ENCODE results near the gene TCERG1L.

TCERG1L gene

GRCh38 chr10:131311661-131312477, at the start of gene TCERG1L:
TSS of gene TCERG1L (minus strand) at chr10:131311721. CDS start at chr10:131311635, 86 bp downstream.
- peak within 1 kb of the TSS; percentile 77 for H3K9ac ChIP-seq (ENCODE audit: low read length)
- H3K4me1 ChIP-seq (ENCODE audit: control insufficient read depth, insufficient read depth, low read length), result peaks cover 20% of the 10 kb centered on the region
- H3K4me3 ChIP-seq (ENCODE audit: low read depth, low read length), result peak within 1 kb of the TSS; percentile 66
- H3K9me3 ChIP-seq (ENCODE audit: control insufficient read depth, insufficient read depth, low read depth, low read length), result no peaks in the 10 kb centered on the region
- H3K36me3 ChIP-seq (ENCODE audit: control insufficient read depth, insufficient read depth, low read length), result 0 out of 2 replicates have a peak, but pooled peaks cover 3% of the 10 kb centered on the region
- 0 out of 2 replicates have a peak within 1 kb of the TSS, but pooled peaks have one; percentile 40 for H3K27ac ChIP-seq (ENCODE audit: low read depth, low read length)
- H3K27me3 ChIP-seq (ENCODE audit: control insufficient read depth, insufficient read depth, low read length), result peaks cover 11% of the 10 kb centered on the region

GRCh38 chr10:131358741-131359442, 47.4 kb upstream of the TCERG1L start:
- H3K27me3 ChIP-seq (ENCODE audit: control insufficient read depth, insufficient read depth, low read length), result no peaks in the 10 kb centered on the region; the same call in 1 of the 2 replicates
- H3K36me3 ChIP-seq (ENCODE audit: control insufficient read depth, insufficient read depth, low read length), result no peaks in the 10 kb centered on the region
- no peaks in the 10 kb centered on the region for H3K9me3 ChIP-seq (ENCODE audit: control insufficient read depth, insufficient read depth, low read depth, low read length)
- H3K27ac ChIP-seq (ENCODE audit: low read depth, low read length), result no peak overlapping the region
- no peak overlapping the region for H3K9ac ChIP-seq (ENCODE audit: low read length)
- no peak overlapping the region for H3K4me3 ChIP-seq (ENCODE audit: low read depth, low read length)
- H3K4me1 ChIP-seq (ENCODE audit: control insufficient read depth, insufficient read depth, low read length), result no peaks in the 10 kb centered on the region

GRCh38 chr10:131356442-131356841, 44.9 kb upstream of the TCERG1L start:
- Histone ChIP-seq H3K4me3 (ENCODE audit: low read depth, low read length) (no peak overlapping the region), H3K27me3 (ENCODE audit: control insufficient read depth, insufficient read depth, low read length) (no peaks in the 10 kb centered on the region; the same call in 1 of the 2 replicates), H3K9ac (ENCODE audit: low read length) (no peak overlapping the region), H3K4me1 (ENCODE audit: control insufficient read depth, insufficient read depth, low read length) (no peaks in the 10 kb centered on the region), H3K36me3 (ENCODE audit: control insufficient read depth, insufficient read depth, low read length) (no peaks in the 10 kb centered on the region), H3K9me3 (ENCODE audit: control insufficient read depth, insufficient read depth, low read depth, low read length) (no peaks in the 10 kb centered on the region), H3K27ac (ENCODE audit: low read depth, low read length) (no peak overlapping the region)

- Histone ChIP-seq H3K4me3 (ENCODE audit: low read depth, low read length) (no peak overlapping the region), H3K36me3 (ENCODE audit: control insufficient read depth, insufficient read depth, low read length) (no peaks in the 10 kb centered on the region), H3K27ac (ENCODE audit: low read depth, low read length) (no peak overlapping the region), H3K4me1 (ENCODE audit: control insufficient read depth, insufficient read depth, low read length) (no peaks in the 10 kb centered on the region), H3K9me3 (ENCODE audit: control insufficient read depth, insufficient read depth, low read depth, low read length) (no peaks in the 10 kb centered on the region), H3K27me3 (ENCODE audit: control insufficient read depth, insufficient read depth, low read length) (peaks cover 5% of the 10 kb centered on the region; the same call in 1 of the 2 replicates), H3K9ac (ENCODE audit: low read length) (no peak overlapping the region)
These were observed 44.4 kb upstream of the TCERG1L start for GRCh38 chr10:131355881-131356280.

- Histone ChIP-seq H3K9ac (ENCODE audit: low read length) (no peak overlapping the region), H3K27me3 (ENCODE audit: control insufficient read depth, insufficient read depth, low read length) (peaks cover 7% of the 10 kb centered on the region; the same call in 1 of the 2 replicates), H3K4me3 (ENCODE audit: low read depth, low read length) (no peak overlapping the region), H3K36me3 (ENCODE audit: control insufficient read depth, insufficient read depth, low read length) (no peaks in the 10 kb centered on the region), H3K4me1 (ENCODE audit: control insufficient read depth, insufficient read depth, low read length) (no peaks in the 10 kb centered on the region; the same call in 1 of the 2 replicates), H3K27ac (ENCODE audit: low read depth, low read length) (no peak overlapping the region), H3K9me3 (ENCODE audit: control insufficient read depth, insufficient read depth, low read depth, low read length) (no peaks in the 10 kb centered on the region)
These were observed 43.5 kb upstream of the TCERG1L start for GRCh38 chr10:131355056-131355455.

- Histone ChIP-seq H3K27ac (ENCODE audit: low read depth, low read length) (no peak overlapping the region), H3K4me1 (ENCODE audit: control insufficient read depth, insufficient read depth, low read length) (no peaks in the 10 kb centered on the region; the same call in 1 of the 2 replicates), H3K9ac (ENCODE audit: low read length) (no peak overlapping the region), H3K36me3 (ENCODE audit: control insufficient read depth, insufficient read depth, low read length) (no peaks in the 10 kb centered on the region), H3K4me3 (ENCODE audit: low read depth, low read length) (no peak overlapping the region), H3K9me3 (ENCODE audit: control insufficient read depth, insufficient read depth, low read depth, low read length) (no peaks in the 10 kb centered on the region), H3K27me3 (ENCODE audit: control insufficient read depth, insufficient read depth, low read length) (peaks cover 7% of the 10 kb centered on the region; the same call in 1 of the 2 replicates)
These were observed 42.9 kb upstream of the TCERG1L start for GRCh38 chr10:131354380-131354779.

- H3K27me3 ChIP-seq (ENCODE audit: control insufficient read depth, insufficient read depth, low read length), result peaks cover 16% of the 10 kb centered on the region; the same call in 1 of the 2 replicates
- H3K9me3 ChIP-seq (ENCODE audit: control insufficient read depth, insufficient read depth, low read depth, low read length), result no peaks in the 10 kb centered on the region
- H3K36me3 ChIP-seq (ENCODE audit: control insufficient read depth, insufficient read depth, low read length), result no peaks in the 10 kb centered on the region
- H3K4me1 ChIP-seq (ENCODE audit: control insufficient read depth, insufficient read depth, low read length), result no peaks in the 10 kb centered on the region; the same call in 1 of the 2 replicates
- no peak overlapping the region for H3K27ac ChIP-seq (ENCODE audit: low read depth, low read length)
- no peak overlapping the region for H3K4me3 ChIP-seq (ENCODE audit: low read depth, low read length)
- no peak overlapping the region for H3K9ac ChIP-seq (ENCODE audit: low read length)
These were observed 41.3 kb upstream of the TCERG1L start for GRCh38 chr10:131352765-131353290.

GRCh38 chr10:131350660-131351059, 39.1 kb upstream of the TCERG1L start:
- no peaks in the 10 kb centered on the region; the same call in 1 of the 2 replicates for H3K4me1 ChIP-seq (ENCODE audit: control insufficient read depth, insufficient read depth, low read length)
- peaks cover 16% of the 10 kb centered on the region; the same call in 1 of the 2 replicates for H3K27me3 ChIP-seq (ENCODE audit: control insufficient read depth, insufficient read depth, low read length)
- no peak overlapping the region for H3K4me3 ChIP-seq (ENCODE audit: low read depth, low read length)
- no peak overlapping the region for H3K27ac ChIP-seq (ENCODE audit: low read depth, low read length)
- no peaks in the 10 kb centered on the region for H3K36me3 ChIP-seq (ENCODE audit: control insufficient read depth, insufficient read depth, low read length)
- H3K9ac ChIP-seq (ENCODE audit: low read length), result no peak overlapping the region
- no peaks in the 10 kb centered on the region for H3K9me3 ChIP-seq (ENCODE audit: control insufficient read depth, insufficient read depth, low read depth, low read length)

GRCh38 chr10:131350245-131350644, 38.7 kb upstream of the TCERG1L start:
- H3K36me3 ChIP-seq (ENCODE audit: control insufficient read depth, insufficient read depth, low read length), result no peaks in the 10 kb centered on the region
- H3K4me3 ChIP-seq (ENCODE audit: low read depth, low read length), result no peak overlapping the region
- H3K27ac ChIP-seq (ENCODE audit: low read depth, low read length), result no peak overlapping the region
- H3K4me1 ChIP-seq (ENCODE audit: control insufficient read depth, insufficient read depth, low read length), result no peaks in the 10 kb centered on the region; the same call in 1 of the 2 replicates
- no peaks in the 10 kb centered on the region for H3K9me3 ChIP-seq (ENCODE audit: control insufficient read depth, insufficient read depth, low read depth, low read length)
- H3K27me3 ChIP-seq (ENCODE audit: control insufficient read depth, insufficient read depth, low read length), result peaks cover 16% of the 10 kb centered on the region; the same call in 1 of the 2 replicates
- no peak overlapping the region for H3K9ac ChIP-seq (ENCODE audit: low read length)

- Histone ChIP-seq H3K9ac (ENCODE audit: low read length) (no peak overlapping the region), H3K36me3 (ENCODE audit: control insufficient read depth, insufficient read depth, low read length) (no peaks in the 10 kb centered on the region), H3K27ac (ENCODE audit: low read depth, low read length) (no peak overlapping the region), H3K27me3 (ENCODE audit: control insufficient read depth, insufficient read depth, low read length) (peaks cover 16% of the 10 kb centered on the region; the same call in 1 of the 2 replicates), H3K4me1 (ENCODE audit: control insufficient read depth, insufficient read depth, low read length) (no peaks in the 10 kb centered on the region; the same call in 1 of the 2 replicates), H3K9me3 (ENCODE audit: control insufficient read depth, insufficient read depth, low read depth, low read length) (no peaks in the 10 kb centered on the region), H3K4me3 (ENCODE audit: low read depth, low read length) (no peak overlapping the region)
These were observed 34.9 kb upstream of the TCERG1L start for GRCh38 chr10:131346456-131346855.
